HCT116 (cell line): ENCODE results near the gene TSC22D4.

Experiments
- CEBPB ChIP-seq: IDR thresholded peaks from 2 replicates; pipeline ENCODE4 v1.6.1; 2012; ENCODE audit warnings: low read depth
- EZH2 ChIP-seq: fragments of 200-600 bp; sonication (generic); IDR thresholded peaks from 2 replicates; pipeline ENCODE4 v1.6.1; 2017; ENCODE audit warnings: antibody characterized with exemption, mixed run types
- EZH2phosphoT487 ChIP-seq: fragments of 200-600 bp; IDR thresholded peaks from 2 replicates; pipeline ENCODE4 v1.6.1; 2018; ENCODE audit warnings: antibody characterized with exemption, borderline replicate concordance
- FOSL1 ChIP-seq: IDR thresholded peaks from 2 replicates; pipeline ENCODE4 v1.6.1; 2012; ENCODE audit warnings: low read depth
- JUND ChIP-seq: IDR thresholded peaks from 2 replicates; pipeline ENCODE4 v1.6.1; 2012
- POLR2A ChIP-seq: IDR thresholded peaks from 2 replicates; pipeline ENCODE4 v1.7.0; 2011; ENCODE audit warnings: borderline replicate concordance; ENCODE audit not compliant: insufficient read depth, insufficient read length; ENCODE audit errors: extremely low read depth
- SP1 ChIP-seq: IDR thresholded peaks from 2 replicates; pipeline ENCODE4 v1.6.1; 2012; ENCODE audit warnings: low read depth
- YY1 ChIP-seq: IDR thresholded peaks from 2 replicates; pipeline ENCODE4 v1.6.1; 2011; ENCODE audit warnings: low read length, low read depth, moderate library complexity, mild to moderate bottlenecking; ENCODE audit not compliant: insufficient replicate concordance; ENCODE audit errors: extremely low read depth
- TF ChIP-seq, protein P1 (sequence below), 3 experiments: fragments of 200-600 bp in 1 of 3; sonication (generic) in 1 of 3; IDR thresholded peaks in 2 of 3; conservative IDR thresholded peaks in 1 of 3; 2 replicates each; pipeline ENCODE4 v1.5.1; 2012 to 2017; ENCODE audit warnings: low read depth in 2 of 3, low read length in 2 of 3, antibody characterized with exemption in 1 of 3, borderline replicate concordance in 1 of 3, control low read depth in 1 of 3, mild to moderate bottlenecking in 1 of 3, mixed read lengths in 1 of 3, mixed run types in 1 of 3, moderate library complexity in 1 of 3; ENCODE audit not compliant: insufficient read depth in 1 of 3
- TF ChIP-seq, protein P2 (sequence below): IDR thresholded peaks from 2 replicates; pipeline ENCODE4 v1.6.1; 2012; ENCODE audit warnings: low read depth
- TF ChIP-seq, protein P3 (sequence below): IDR thresholded peaks from 2 replicates; pipeline ENCODE4 v1.6.1; 2011; ENCODE audit warnings: mild to moderate bottlenecking, low read length, moderate library complexity; ENCODE audit not compliant: insufficient replicate concordance; ENCODE audit errors: extremely low read depth
- TF ChIP-seq, protein P4 (sequence below): IDR thresholded peaks from 2 replicates; pipeline ENCODE4 v1.6.1; 2012

DNA sequence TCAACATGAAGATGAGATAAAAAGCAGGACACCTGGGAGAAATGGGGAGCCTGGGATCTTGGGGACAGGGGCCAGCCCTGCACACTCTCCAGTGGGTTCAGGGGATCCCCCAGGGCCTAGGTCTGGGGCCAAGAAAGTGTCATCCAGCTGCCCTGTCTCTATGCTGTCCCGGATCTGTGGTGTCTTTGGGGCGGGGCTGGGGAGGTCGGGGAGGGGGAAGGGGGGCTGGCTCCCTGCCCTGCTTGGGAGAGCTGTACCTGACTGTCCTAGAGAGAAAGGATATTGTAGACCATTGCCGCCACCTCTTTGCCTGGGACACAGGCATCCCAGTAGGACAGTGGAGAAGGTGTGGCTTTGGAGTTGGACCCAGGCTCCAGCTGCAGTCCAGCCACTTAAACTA lies 8.0 kb downstream of the TSC22D4 start:
- TF ChIP-seq, protein P1, sequence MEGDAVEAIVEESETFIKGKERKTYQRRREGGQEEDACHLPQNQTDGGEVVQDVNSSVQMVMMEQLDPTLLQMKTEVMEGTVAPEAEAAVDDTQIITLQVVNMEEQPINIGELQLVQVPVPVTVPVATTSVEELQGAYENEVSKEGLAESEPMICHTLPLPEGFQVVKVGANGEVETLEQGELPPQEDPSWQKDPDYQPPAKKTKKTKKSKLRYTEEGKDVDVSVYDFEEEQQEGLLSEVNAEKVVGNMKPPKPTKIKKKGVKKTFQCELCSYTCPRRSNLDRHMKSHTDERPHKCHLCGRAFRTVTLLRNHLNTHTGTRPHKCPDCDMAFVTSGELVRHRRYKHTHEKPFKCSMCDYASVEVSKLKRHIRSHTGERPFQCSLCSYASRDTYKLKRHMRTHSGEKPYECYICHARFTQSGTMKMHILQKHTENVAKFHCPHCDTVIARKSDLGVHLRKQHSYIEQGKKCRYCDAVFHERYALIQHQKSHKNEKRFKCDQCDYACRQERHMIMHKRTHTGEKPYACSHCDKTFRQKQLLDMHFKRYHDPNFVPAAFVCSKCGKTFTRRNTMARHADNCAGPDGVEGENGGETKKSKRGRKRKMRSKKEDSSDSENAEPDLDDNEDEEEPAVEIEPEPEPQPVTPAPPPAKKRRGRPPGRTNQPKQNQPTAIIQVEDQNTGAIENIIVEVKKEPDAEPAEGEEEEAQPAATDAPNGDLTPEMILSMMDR (IDR thresholded peaks at IDR 0.05 in 2 of 3, conservative IDR thresholded peaks at IDR 0.05 in 1 of 3; ENCODE audit: borderline replicate concordance in 1 of 3, insufficient read depth in 1 of 3, low read depth in 2 of 3, low read length in 2 of 3): no peak
- no peak for TF ChIP-seq POLR2A
- TF ChIP-seq EZH2phosphoT487: no peak
- TF ChIP-seq, protein P2, sequence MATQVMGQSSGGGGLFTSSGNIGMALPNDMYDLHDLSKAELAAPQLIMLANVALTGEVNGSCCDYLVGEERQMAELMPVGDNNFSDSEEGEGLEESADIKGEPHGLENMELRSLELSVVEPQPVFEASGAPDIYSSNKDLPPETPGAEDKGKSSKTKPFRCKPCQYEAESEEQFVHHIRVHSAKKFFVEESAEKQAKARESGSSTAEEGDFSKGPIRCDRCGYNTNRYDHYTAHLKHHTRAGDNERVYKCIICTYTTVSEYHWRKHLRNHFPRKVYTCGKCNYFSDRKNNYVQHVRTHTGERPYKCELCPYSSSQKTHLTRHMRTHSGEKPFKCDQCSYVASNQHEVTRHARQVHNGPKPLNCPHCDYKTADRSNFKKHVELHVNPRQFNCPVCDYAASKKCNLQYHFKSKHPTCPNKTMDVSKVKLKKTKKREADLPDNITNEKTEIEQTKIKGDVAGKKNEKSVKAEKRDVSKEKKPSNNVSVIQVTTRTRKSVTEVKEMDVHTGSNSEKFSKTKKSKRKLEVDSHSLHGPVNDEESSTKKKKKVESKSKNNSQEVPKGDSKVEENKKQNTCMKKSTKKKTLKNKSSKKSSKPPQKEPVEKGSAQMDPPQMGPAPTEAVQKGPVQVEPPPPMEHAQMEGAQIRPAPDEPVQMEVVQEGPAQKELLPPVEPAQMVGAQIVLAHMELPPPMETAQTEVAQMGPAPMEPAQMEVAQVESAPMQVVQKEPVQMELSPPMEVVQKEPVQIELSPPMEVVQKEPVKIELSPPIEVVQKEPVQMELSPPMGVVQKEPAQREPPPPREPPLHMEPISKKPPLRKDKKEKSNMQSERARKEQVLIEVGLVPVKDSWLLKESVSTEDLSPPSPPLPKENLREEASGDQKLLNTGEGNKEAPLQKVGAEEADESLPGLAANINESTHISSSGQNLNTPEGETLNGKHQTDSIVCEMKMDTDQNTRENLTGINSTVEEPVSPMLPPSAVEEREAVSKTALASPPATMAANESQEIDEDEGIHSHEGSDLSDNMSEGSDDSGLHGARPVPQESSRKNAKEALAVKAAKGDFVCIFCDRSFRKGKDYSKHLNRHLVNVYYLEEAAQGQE: no peak
- TF ChIP-seq, protein P3, sequence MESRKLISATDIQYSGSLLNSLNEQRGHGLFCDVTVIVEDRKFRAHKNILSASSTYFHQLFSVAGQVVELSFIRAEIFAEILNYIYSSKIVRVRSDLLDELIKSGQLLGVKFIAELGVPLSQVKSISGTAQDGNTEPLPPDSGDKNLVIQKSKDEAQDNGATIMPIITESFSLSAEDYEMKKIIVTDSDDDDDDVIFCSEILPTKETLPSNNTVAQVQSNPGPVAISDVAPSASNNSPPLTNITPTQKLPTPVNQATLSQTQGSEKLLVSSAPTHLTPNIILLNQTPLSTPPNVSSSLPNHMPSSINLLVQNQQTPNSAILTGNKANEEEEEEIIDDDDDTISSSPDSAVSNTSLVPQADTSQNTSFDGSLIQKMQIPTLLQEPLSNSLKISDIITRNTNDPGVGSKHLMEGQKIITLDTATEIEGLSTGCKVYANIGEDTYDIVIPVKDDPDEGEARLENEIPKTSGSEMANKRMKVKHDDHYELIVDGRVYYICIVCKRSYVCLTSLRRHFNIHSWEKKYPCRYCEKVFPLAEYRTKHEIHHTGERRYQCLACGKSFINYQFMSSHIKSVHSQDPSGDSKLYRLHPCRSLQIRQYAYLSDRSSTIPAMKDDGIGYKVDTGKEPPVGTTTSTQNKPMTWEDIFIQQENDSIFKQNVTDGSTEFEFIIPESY: no peak
- TF ChIP-seq SP1: no peak
- no peak for TF ChIP-seq CEBPB
- TF ChIP-seq, protein P4, sequence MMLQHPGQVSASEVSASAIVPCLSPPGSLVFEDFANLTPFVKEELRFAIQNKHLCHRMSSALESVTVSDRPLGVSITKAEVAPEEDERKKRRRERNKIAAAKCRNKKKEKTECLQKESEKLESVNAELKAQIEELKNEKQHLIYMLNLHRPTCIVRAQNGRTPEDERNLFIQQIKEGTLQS: no peak
- TF ChIP-seq YY1: no peak
- TF ChIP-seq EZH2: no peak
- TF ChIP-seq JUND: no peak
- no peak for TF ChIP-seq FOSL1
